ENCODE measurements around the gene CAVIN1.
"Not testable (repeated sequence)": the region's sequence is repeated elsewhere in the genome, so short reads cannot be mapped to it uniquely, and the experiment has no call there.

Gene CAVIN1

GRCh38 chr17:42388381-42389134, 34.5 kb downstream of the CAVIN1 start, which contains the start of gene STAT3:
Gene STAT3, minus strand, starts transcription at chr17:42388442. Its CDS starts 39,926 bp downstream, at chr17:42348516.
- DNase-seq (ENCODE audit: low read depth): peak; percentile 98
- peak within 1 kb of the TSS; percentile 95 for H3K4me3 ChIP-seq (ENCODE audit: low read depth, low read length)

DNA sequence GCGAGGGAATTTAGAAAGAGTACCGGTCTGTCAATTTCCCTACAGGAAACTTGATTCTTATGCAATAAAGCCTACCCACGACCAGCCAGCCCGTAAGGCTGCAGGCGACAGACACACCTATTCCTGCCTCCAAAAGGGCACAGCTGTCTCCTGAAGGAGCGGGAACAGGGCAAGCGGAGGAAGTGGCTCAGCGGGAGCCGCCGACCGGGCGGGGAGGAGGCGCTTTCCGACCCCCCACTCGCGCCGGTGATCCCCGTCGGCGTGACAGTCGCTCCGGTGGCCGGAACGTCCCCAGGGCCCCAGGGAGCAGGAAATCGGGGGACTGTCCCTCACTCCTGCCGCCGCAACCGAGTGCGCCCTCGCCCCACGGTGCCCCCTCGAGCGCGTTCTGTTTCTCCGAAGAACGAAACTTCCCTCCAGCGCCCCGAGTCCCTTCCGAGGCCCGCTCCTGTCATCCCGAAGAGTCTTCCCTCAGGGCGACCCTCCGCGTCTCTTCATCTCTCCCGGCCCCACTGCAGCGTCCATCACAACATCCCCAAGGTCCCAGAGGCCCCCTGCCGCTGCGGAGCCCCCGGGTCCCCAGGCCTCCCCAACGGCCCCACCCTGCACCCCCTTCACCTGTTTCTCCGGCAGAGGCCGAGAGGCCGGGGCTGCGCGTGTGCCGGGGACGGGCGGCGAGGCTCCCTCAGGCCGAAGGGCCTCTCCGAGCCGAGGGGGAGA, 35.2 kb downstream of the CAVIN1 start:
- peak overlapping the region; percentile 95 for H3K4me3 ChIP-seq (ENCODE audit: low read depth, low read length)
- DNase-seq (ENCODE audit: low read depth): no peak

DNA sequence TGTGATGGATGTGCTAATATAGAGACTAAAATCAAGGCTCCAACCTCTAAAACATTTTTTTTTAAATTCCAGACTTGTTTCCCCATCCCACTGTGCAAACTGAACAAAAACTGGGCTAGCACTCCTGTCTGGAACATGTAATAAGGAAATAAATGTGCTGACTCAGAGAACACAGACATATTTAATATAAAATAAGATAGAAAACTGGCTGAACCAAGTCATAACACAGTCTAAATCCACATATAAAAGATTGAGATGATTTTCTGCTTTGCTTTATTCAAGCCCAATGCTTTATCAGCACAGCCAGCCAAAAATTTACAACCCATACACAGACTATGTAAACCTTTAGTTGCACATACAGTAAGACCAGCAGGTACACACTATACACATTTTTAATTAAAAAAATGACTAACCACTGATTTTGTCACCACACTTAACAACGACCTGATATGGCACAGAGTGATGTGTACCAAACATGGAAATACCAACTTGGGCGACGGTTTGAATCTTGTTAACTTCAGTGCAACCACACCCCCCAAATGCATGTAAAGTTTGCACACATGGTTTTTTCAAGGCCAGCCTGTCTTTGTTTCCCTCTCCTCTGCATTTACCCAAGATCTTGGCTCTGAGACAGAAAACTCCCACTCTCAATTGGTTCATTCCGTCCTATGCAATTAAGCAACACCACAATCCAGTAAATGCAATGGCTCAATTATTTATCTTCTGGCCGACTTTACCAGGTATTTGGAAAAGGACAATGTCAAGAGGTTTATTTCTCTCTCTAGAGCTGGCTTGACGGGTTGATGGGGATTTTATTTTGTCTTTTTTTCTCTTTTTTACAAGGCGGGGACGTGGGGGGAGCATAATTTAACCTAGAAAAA, 36.0 kb downstream of the CAVIN1 start:
- no peak for DNase-seq (ENCODE audit: low read depth)
- H3K4me3 ChIP-seq (ENCODE audit: low read depth, low read length): peak overlapping the region; percentile 95

DNA sequence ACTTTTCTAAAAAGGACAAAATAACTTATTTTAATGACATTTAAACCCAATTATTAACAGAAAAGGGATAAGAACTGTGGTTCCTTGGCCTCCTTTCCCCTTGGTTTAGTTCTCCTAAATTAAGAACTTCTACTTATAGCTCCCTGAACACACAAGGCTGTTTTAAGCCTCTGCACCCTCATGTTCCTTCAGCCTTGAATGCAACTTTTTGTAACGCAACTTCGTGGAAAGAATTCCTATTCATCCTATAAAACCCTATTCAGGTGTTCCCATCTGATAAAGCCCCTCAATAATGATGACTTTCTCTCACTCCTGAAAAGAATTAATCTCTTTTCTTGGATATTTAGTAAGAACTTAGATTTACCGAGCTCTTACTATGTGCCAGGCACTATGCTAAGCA, 41.2 kb downstream of the CAVIN1 start:
- no peak for DNase-seq (ENCODE audit: low read depth)
- H3K4me3 ChIP-seq (ENCODE audit: low read depth, low read length): no peak overlapping the region

GRCh38 chr17:42380935-42381334, 42.1 kb downstream of the CAVIN1 start:
- no peak overlapping the region for H3K4me3 ChIP-seq (ENCODE audit: low read depth, low read length)
- DNase-seq (ENCODE audit: low read depth): no peak

GRCh38 chr17:42378959-42379594, 44.0 kb downstream of the CAVIN1 start:
- peak overlapping the region; percentile 19 for H3K4me3 ChIP-seq (ENCODE audit: low read depth, low read length)
- DNase-seq (ENCODE audit: low read depth): no peak

GRCh38 chr17:42378359-42378958, 44.6 kb downstream of the CAVIN1 start:
- no peak overlapping the region for H3K4me3 ChIP-seq (ENCODE audit: low read depth, low read length)
- no peak for DNase-seq (ENCODE audit: low read depth)

DNA sequence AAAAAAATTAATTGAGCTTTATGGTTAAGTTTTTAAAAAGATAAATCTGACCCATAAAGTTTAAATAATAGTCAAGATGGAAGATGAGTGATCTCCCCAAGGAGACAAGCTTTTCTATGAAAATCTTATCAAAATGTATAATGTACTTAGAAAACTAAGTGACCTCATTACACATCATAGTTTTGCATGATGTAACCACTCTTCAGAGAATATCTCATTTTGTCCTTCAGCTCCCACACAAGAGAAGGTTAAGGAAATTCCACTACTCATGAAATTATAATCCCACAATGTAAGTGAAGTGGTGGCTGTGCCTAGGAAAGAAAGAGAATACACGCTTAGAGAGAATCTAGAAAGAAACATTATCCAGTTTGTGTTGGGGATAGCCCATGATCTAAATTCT, 49.2 kb downstream of the CAVIN1 start:
- no peak overlapping the region for H3K4me3 ChIP-seq (ENCODE audit: low read depth, low read length)
- DNase-seq (ENCODE audit: low read depth): no peak

- H3K4me3 ChIP-seq (ENCODE audit: low read depth, low read length): no peak overlapping the region
- DNase-seq (ENCODE audit: low read depth): no peak
These were observed 50.9 kb downstream of the CAVIN1 start for GRCh38 chr17:42372142-42372541.

DNA sequence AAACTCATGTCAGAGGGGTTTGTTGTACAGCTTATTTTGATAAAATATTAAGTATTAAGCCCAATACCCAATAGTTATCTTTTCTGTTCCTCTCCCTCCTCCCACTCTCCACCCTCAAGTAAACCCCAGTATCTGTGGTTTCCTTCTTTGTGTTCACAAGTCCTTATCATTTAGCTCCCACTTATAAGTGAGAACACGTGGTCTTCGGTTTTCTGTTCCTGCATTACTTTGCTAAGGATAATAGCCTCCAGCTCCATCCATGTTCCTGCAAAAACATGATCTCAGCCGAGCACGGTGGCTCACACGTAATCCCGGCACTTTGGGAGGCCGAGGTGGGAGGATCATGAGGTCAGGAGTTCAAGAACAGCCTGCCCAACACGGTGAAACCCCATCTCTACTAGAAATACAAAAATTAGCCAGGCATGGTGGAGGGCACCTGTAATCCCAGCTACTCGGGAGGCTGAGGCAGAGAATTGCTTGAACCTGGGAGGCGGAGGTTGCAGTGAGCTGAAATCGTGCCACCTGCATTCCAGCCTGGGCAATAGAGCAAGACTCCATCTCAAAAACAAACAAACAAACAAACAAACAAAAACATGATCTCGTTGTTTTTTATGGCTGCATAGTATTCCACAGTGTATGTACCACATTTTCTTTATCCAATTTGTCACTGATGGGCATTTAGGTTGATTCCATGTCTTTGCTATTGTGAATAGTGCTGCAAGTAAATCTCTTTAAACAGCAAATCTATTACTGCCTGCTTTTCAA, 54.1 kb downstream of the CAVIN1 start:
- not testable (repeated sequence) for DNase-seq (ENCODE audit: low read depth); H3K4me3 ChIP-seq (ENCODE audit: low read depth, low read length)

GRCh38 chr17:42368310-42368709, 54.7 kb downstream of the CAVIN1 start:
- not testable (repeated sequence) for H3K4me3 ChIP-seq (ENCODE audit: low read depth, low read length); DNase-seq (ENCODE audit: low read depth)

DNA sequence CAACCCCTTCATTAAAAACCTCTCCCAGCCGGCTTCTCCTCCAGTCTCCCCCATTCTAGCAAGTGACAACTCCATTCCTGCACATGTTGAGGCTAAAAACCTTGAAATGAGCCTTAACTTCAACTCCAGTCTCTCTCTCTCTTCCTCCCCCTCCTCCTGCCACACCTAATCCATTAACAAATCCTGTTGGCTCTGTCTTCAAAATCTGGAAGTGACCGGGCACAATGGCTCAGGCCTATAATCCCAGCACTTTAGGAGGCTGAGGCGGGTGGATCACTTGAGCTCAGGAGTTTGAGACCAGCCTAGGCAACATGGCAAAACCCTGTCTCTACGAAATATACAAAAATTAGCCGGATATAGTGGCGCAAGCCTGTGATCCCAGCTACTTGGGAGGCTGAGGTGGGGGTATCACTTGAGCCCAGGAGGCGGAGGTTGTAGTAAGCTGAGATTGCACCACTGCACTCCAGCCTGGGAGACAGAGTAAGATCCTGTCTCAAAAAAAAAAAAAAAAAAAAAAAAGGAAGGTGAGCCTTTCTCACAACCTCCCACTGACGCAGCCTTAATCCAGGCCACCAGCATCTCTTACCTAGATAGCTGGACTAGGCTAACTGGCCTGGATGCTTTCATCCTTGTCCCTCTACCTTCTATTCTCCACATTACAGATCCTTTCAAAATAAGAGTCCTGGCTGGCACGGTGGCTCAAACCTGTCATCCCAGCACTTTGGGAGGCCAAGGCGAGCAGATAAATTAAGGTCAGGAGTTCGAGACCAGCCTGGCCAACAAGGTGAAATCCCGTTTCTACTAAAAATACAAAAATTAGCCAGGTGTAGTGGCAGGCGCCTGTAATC, 56.7 kb downstream of the CAVIN1 start:
- not testable (repeated sequence) for H3K4me3 ChIP-seq (ENCODE audit: low read depth, low read length); DNase-seq (ENCODE audit: low read depth)

GRCh38 chr17:42365136-42365535, 57.9 kb downstream of the CAVIN1 start:
- no peak overlapping the region for H3K4me3 ChIP-seq (ENCODE audit: low read depth, low read length)
- no peak for DNase-seq (ENCODE audit: low read depth)

DNA sequence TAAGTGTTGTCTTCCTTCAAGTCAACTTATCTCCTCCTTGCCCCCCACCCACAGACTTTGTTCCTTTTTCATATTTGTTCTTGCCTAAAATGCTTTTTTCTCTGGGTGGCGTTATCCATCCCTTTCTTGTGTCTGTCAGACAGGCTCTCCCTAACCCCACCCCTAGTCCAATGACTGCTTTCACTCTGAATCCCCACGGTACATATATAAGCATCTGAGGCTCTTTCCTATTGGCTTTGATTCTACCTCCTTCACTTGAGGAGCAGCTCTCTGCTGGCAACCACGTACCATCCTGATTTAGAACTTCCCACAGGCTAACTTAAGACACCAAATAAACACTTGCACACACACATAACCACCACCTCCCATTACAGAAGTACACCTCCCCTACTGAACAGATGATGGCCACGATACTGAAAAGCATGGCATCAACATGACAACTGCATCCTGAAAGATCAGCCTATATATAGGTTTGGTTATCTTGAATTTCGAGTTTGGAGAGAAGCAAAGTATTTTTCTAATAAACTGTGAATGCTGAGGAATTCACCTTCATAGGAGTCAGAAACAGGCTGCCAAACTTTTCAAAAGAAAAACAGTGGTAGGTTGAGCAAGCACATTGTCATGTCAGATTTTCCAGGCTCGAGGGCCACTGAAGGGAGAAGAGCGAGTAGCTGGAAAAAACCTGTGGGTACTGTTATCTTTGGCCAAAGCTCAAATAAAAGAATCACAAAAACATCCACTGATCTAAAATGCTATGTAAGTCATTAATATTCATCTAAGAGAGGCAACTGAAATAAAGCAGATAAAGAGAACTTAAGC, 59.1 kb downstream of the CAVIN1 start:
- no peak for DNase-seq (ENCODE audit: low read depth)

GRCh38 chr17:42363231-42363630, 59.8 kb downstream of the CAVIN1 start:
- H3K4me3 ChIP-seq (ENCODE audit: low read depth, low read length): no peak overlapping the region
- DNase-seq (ENCODE audit: low read depth): no peak

More for the DNA sequence above, 59.1 kb downstream of the CAVIN1 start:
- no peak overlapping the region for H3K4me3 ChIP-seq (ENCODE audit: low read depth, low read length)

- H3K4me3 ChIP-seq (ENCODE audit: low read depth, low read length): no peak overlapping the region
- no peak for DNase-seq (ENCODE audit: low read depth)
These were observed 60.7 kb downstream of the CAVIN1 start for GRCh38 chr17:42362245-42362961.

Measured in skeletal muscle cell (primary cell).